ENCODE measurements around the gene GNAO1.

Gene GNAO1

DNA sequence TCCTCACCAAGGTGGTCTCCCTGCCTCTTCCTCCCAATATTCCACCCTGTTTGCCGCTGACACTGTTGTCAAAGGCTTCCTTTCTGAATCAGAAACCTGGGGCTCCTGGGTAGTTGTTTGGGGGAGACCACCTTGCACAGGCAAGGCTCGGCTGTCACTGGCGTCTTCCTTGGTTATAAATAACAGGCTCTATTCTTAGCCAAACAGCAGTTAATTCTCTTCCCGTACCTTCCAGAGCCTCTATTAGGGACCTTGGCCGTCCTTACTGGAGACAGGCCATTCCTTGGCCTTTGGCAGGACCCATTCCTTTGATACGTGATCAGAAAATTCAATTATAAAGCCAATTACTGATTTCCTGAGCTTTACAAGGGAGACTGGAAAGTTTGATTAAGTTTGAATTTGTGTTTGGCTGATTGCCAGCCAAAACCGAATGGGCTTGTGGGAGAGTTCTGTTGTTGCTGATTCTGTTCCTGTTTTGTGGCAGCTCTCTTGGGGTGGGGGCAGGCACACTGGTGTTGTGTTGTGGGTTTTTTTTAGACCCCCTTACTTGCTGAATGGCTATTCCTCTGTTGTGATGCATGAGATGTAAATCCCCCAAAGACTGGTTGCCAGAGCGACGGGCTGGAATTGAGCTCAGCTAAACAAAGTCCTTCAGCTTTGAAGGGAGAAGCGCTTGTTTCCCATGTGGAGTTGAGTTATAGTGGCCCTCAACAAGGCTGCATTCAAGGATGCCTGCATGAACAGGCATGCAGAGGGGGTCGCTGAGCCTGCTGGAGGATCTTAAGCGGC, 104.6 kb downstream of the GNAO1 start:
- no peak for DNase-seq

DNA sequence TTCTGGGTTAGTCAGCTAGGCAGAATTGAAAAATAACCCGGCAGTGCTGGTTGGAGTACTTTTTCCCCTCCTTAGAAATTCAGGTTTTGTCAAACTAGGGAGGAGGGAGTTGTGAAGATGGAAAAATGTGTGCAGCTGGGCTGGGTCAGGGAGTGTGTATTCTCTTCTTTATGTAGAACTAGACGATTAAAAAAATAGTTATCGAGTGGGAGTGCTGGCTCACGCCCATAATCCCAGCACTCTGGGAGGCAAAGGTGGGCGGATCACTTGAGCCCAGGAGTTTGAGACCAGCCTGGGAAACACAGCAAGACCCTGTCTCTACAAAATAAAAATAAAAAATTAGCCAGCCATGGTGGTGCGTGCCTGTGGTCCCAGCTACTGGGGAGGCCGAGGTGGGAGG, 106.4 kb downstream of the GNAO1 start:
- DNase-seq, result no peak

GRCh38 chr16:56298116-56298515, 106.8 kb downstream of the GNAO1 start:
- DNase-seq, result no peak

GRCh38 chr16:56298948-56299596, 107.8 kb downstream of the GNAO1 start:
- DNase-seq, result peak; percentile 21

DNA sequence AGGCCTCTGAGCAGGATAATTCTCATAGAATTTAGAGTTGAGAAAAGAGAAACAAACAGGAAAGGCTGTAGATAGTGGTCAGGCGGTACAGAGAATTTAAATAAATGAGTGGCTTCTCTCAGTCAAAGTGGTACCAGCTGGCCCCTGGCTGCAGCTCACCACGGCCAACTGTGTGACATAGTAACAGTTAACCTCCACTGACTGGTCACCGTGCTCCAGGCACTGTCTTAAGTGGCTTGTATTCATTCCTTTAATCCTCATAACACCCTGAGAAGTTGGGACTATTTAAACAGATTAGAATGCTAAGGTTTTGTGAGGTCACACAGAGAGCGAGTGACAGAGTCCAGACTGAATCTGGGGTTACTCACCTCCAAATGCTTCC, 108.9 kb downstream of the GNAO1 start:
- no peak for DNase-seq

DNA sequence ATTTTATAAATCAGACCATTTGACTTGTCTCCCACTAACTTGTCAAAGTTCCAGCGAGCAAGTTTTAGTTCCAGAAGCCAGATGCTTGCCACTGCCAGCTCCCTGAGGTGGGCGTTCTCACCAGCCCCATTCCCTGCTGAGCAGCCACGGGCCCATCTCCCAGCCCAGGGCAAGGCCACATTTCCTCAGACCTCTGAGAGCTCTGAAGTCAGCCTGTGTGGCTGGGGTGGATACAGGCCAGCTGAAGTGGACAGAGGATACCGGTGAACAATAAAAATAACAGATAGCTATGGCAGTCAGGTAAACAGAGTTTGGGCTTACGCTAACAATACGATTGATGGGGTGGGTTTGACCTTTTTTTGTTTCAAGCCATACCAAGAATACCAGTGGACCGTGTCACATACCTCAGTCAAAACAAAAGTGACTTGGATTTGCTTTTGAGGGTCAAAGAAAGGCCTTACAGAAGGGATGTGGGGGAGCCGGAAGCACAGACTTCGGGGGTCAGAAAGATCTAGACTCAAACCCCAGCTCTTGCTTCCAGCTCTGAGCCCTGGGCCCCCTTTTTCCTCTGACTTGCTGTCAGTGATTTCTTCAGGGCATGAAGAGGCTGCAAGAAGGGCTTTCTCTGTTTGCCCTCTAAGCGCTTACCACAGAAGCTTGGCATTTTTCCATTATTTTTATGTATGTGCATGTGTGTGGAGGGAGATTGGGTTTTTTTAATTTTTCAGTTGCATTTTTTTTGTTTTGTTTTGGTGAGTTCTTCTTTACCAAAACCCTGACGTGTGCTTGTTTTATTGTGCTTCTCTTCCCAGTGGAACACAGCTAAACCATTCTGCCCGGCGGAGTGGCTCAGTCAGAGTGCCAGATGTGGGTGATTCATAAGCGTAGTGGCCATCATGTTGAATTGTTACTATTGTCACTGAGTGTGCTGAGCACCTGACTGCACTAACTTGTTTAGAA, 109.9 kb downstream of the GNAO1 start:
- DNase-seq, result no peak

GRCh38 chr16:56302506-56302905, 111.2 kb downstream of the GNAO1 start:
- no peak for DNase-seq

DNA sequence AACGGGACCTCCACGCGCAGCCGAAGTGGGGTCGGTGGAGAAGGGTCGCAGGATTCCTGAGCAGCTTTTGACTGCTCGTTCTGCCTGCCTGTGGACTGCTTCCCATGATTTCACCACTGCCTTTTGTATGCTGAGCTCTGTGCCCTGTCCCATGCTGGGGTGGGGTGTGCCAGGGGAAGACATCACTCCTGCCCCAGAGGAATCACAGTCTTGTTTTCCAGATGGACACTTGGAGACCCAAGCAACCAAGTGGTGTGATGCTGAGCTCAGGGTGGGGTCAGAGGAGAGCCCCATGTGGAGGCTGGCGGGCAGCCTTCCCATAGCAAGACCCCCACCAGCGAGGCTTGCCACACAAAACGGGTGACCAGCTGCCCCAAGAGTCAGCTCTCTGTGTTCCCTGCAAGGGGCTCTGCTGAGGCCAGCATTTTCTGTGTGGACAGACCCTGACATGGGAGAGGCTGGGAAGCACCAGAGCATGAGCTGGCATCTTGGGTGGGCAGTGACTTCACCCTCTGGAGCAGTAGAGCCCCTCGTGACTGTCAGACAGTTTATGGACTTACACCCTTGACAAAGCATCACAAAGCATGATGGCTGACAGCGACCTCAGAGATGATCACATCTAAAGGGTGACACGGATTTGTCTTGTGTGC, 111.9 kb downstream of the GNAO1 start:
- no peak for DNase-seq

DNA sequence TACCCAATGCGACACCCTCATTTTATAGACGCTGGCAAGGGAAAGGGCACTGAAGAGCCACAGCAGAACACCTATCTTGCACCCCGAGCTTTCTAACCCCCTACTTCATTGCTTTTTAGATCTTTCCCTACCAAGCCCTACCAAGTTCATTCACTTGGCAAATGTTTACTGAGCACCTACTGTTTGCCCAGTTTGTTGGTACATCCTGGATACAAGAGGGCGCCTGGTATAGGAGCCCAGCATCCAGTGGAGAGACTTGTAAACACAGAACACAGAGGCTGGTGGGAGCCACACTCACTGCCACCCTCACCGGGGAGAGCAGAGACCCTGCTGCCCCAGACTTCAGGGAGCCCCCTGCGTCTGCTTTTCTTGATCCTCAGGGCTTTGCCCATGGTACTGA, 112.6 kb downstream of the GNAO1 start:
- no peak for DNase-seq

DNA sequence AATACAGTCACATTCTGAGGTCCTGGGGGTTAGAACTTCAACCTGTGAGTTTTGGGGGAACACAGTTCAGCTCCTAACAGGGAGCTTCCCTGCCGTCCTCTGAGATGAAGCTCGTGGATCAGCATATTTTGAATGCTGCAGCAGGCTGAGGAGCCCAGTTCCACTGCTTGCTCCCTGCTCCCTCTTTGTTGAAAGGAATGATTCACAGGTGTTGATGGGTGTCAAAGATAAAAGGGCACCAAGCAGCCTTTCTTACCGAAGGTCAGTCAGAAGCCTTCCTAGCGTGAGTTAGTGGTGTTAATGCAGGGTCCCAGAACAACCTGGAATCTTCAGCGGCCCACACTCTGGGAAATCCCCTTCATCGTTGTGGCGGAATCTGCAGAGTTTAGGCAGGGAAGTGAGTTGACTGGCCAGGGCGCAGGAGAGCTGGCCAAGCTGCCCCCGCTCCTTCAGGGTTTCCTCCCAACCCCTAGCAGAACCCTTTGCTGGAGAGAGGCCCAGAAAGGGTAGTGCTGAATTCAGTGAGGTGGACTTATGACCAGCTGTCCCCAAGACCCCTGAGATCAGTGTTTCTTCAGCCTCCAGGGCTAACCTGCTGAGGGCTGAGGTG, 114.8 kb downstream of the GNAO1 start:
- no peak for DNase-seq

GRCh38 chr16:56306690-56307533, 115.6 kb downstream of the GNAO1 start:
- DNase-seq, result no peak

DNA sequence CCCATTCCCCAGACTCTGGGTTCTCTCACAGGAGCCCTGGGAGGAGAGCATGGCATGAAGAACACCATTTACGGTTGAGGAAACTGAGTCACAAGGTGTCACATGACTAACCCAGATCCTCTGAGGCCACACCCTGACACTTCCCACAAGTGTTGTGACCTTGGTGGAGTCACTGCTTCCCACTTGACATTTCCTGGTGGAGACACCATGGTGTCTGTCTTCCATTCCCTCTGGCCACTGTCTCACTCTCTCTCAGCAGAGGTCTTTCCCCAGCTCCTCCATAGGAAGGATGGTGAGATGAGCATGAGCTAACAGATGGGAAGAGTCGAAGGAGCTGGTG, 116.2 kb downstream of the GNAO1 start:
- no peak for DNase-seq

DNA sequence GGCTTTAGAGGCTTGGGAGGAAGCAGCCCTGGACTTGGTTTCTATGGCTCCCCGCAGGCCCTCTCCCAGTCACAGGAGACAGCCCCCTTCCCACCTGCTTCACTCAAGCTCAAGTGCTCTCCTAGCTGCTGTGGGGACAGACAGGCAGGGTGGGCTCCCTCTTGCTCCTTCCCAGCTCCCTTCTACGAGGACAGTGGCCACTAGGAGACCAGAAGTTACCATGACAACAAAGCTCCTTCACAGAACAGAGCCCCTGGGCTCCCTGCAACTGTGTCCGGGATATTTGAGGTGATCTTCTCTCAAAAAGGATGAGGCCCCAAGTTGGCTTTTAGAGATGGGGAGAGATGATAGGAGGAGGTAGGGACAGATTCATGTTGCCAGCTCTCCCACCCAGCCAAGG, 117.7 kb downstream of the GNAO1 start:
- no peak for DNase-seq

DNA sequence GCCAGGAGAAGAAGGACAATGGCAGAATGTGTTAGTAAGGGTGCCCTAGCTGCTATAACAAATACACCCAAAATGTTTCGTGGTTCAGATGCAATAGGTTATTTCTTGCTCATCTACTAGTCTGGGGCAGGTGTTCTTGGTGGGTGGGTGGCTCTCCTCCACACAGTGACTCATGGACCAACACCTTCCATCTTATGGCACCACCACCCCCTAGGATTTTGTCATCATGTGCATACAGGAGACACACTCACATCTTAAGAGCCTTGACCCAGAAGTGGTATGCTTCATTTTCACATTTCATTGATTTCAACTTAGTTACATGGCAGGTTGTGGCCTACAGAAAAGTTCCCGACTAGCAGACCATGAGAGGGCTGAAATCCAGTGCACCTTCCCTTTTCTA, 119.4 kb downstream of the GNAO1 start:
- DNase-seq, result no peak

DNA sequence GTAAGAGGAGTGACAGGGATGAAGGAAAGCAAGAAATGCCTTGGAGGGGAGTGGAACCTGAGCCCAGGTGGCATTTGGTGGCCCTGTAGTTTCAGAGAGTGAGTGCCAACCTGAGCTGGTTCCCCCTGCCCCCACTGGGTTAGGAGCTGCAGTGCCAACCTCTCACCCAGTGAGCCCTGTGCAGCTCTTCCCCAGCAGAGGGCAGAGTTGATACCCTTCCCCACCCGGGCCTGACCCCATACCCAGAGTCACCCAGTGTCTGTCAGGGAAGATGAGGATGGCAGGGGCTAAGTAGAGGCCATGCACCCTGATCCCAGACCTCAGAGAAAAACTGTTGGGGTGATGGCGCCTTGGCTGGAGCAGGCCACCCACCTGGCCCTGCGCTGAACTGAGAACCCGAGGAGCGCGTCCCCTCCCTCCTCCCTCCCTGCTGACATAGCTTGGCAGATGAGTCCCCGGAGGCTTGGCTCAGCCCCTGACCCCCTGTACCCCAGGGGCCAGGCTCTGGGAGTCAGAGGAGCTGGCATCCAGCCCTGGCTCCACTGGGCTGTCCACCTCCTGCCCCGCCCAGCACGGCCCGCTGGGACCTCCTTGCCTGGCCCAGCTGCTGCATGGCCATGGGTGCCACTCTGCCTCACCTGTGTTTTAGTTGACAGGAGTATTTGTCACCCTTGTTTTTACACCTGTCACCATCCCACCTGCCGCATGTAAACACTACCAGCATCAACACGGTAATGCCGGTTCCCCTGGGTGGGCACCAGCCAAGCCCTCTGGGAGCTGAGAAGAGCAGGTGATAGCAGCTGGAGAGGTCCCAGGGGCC, 120.1 kb downstream of the GNAO1 start:
- DNase-seq, result peak; percentile 95

GRCh38 chr16:56312028-56312300, 120.7 kb downstream of the GNAO1 start:
- no peak for DNase-seq

GRCh38 chr16:56312556-56312955, 121.3 kb downstream of the GNAO1 start:
- DNase-seq, result no peak

GRCh38 chr16:56314244-56314850, 123.1 kb downstream of the GNAO1 start:
- no peak for DNase-seq

DNA sequence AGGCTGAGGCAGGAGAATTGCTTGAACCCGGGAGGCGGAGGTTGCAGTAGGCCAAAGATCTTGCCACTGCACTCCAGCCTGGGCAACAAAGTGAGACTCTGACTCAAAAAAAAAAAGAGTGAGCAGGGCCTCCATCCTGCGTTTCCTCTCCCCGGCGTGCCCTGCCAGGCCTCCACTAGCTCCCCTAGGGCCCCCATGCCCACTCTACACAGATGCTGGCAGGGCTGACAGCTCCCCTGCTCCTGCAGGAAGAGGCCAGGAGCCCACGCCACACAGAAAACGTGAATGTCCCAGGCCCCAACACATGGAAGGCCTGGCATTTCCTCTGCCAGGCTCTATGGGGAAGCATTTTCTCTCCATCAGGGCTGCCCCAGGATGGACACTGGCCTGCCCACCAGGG, 124.7 kb downstream of the GNAO1 start:
- no peak for DNase-seq

GRCh38 chr16:56316545-56316944, 125.3 kb downstream of the GNAO1 start:
- no peak for DNase-seq
